Chondrocyte (in vitro differentiated cells): ENCODE measurements around the gene WAPL. TPM values are rescaled to one million over a fixed set of nuclear protein-coding genes. Genes with fewer than 3 reads are reported as not detected.

Experiments
- DNase-seq: peaks from one replicate; pipeline ENCODE4 v3.0.0; 2021; ENCODE audit warnings: mixed read lengths, low spot score
- H3K27ac Mint-ChIP-seq: one replicate; pipeline ENCODE4 v1.8.0; 2021; ENCODE audit warnings: mild to moderate bottlenecking, moderate library complexity, mixed read lengths; ENCODE audit not compliant: unreplicated experiment
- H3K27me3 Mint-ChIP-seq: 2 replicates; pipeline ENCODE4 v1.8.0; 2021; ENCODE audit warnings: low read depth, mixed read lengths
- H3K36me3 Mint-ChIP-seq: 2 replicates; pipeline ENCODE4 v1.8.0; 2021; ENCODE audit warnings: low read depth, mixed read lengths
- H3K4me1 Mint-ChIP-seq: 2 replicates; pipeline ENCODE4 v1.8.0; 2021; ENCODE audit warnings: low read depth, mild to moderate bottlenecking, mixed read lengths
- H3K4me3 Mint-ChIP-seq: one replicate; pipeline ENCODE4 v1.8.0; 2021; ENCODE audit warnings: mild to moderate bottlenecking, moderate library complexity, mixed read lengths; ENCODE audit not compliant: unreplicated experiment
- H3K9me3 Mint-ChIP-seq: 2 replicates; pipeline ENCODE4 v1.8.0; 2021; ENCODE audit warnings: low read depth, mixed read lengths
- CTCF ChIP-seq: fragments of 200-600 bp; sonication (generic); IDR thresholded peaks from 2 replicates; pipeline ENCODE4 v1.5.0; 2021; ENCODE audit warnings: antibody characterized with exemption, mild to moderate bottlenecking, moderate library complexity
- total RNA-seq: library from RNA; stranded (reverse); gene quantifications from 3 replicates; pipeline ENCODE4 v1.2.1, GENCODE V29; 2021

The WAPL gene
- total RNA-seq, 1 donor from 2014 or later = 29.1 TPM

GRCh38 chr10:86438091-86438749 is 83.4 kb downstream of the WAPL start:
- no peak for TF ChIP-seq CTCF
- DNase-seq = no peak
- H3K36me3 Mint-ChIP-seq = peaks cover 34% of the 10 kb centered on the region
- H3K9me3 Mint-ChIP-seq = no peaks in the 10 kb centered on the region
- H3K27ac Mint-ChIP-seq = peak overlapping the region; percentile 80
- peaks cover 44% of the 10 kb centered on the region for H3K4me1 Mint-ChIP-seq
- no peaks in the 10 kb centered on the region for H3K27me3 Mint-ChIP-seq
- H3K4me3 Mint-ChIP-seq = no peak overlapping the region

GRCh38 chr10:86437447-86437846 is 84.1 kb downstream of the WAPL start:
- Mint-ChIP-seq H3K4me3 (no peak overlapping the region), H3K4me1 (peaks cover 39% of the 10 kb centered on the region), H3K27me3 (no peaks in the 10 kb centered on the region), H3K9me3 (no peaks in the 10 kb centered on the region), H3K36me3 (peaks cover 32% of the 10 kb centered on the region), H3K27ac (no peak overlapping the region)
- no peak for TF ChIP-seq CTCF
- DNase-seq = no peak

GRCh38 chr10:86436963-86437362 is 84.6 kb downstream of the WAPL start:
- TF ChIP-seq CTCF = no peak
- Mint-ChIP-seq H3K27ac (no peak overlapping the region), H3K4me3 (no peak overlapping the region), H3K36me3 (peaks cover 29% of the 10 kb centered on the region), H3K4me1 (peaks cover 37% of the 10 kb centered on the region), H3K27me3 (no peaks in the 10 kb centered on the region), H3K9me3 (no peaks in the 10 kb centered on the region)
- DNase-seq = no peak

GRCh38 chr10:86434656-86435055 is 86.9 kb downstream of the WAPL start:
- no peak for DNase-seq
- Mint-ChIP-seq H3K4me1 (peaks cover 17% of the 10 kb centered on the region), H3K27me3 (no peaks in the 10 kb centered on the region), H3K4me3 (no peak overlapping the region), H3K9me3 (no peaks in the 10 kb centered on the region), H3K27ac (no peak overlapping the region), H3K36me3 (peaks cover 12% of the 10 kb centered on the region)
- TF ChIP-seq CTCF = no peak

- no peaks in the 10 kb centered on the region for H3K36me3 Mint-ChIP-seq
- H3K27me3 Mint-ChIP-seq = peaks cover 2% of the 10 kb centered on the region
- no peak overlapping the region for H3K27ac Mint-ChIP-seq
- H3K4me3 Mint-ChIP-seq = no peak overlapping the region
- no peaks in the 10 kb centered on the region for H3K9me3 Mint-ChIP-seq
- DNase-seq = no peak
- no peak for TF ChIP-seq CTCF
- no peaks in the 10 kb centered on the region for H3K4me1 Mint-ChIP-seq
Observed at GRCh38 chr10:86423739-86424138, 97.9 kb downstream of the WAPL start.
